ENCODE data around the gene ERC2. TPM values are rescaled to one million over a fixed set of nuclear protein-coding genes. Genes with fewer than 3 reads are reported as not detected.

The ERC2 gene
- total RNA-seq, 1 donor from 2014 or later: 0.99 TPM

- intact Hi-C loops (cut with micrococcal nuclease): no loop called here
- no peak for DNase-seq
- Histone ChIP-seq H3K4me3 (no peak overlapping the region), H3K27me3 (ENCODE audit: low read depth) (no peaks in the 10 kb centered on the region), H3K27ac (replicated peaks) (no peak overlapping the region), H3K36me3 (no peaks in the 10 kb centered on the region), H3K9me3 (replicated peaks) (no peaks in the 10 kb centered on the region), H3K4me1 (no peaks in the 10 kb centered on the region)
- no peak for TF ChIP-seq CTCF (IDR thresholded peaks at IDR 0.05; ENCODE audit: borderline replicate concordance)
Observed at GRCh38 chr3:55978953-55979352, 489.3 kb downstream of the ERC2 start.

GRCh38 chr3:55974421-55975165 lies 493.7 kb downstream of the ERC2 start:
- Histone ChIP-seq H3K36me3 (no peaks in the 10 kb centered on the region), H3K4me3 (no peak overlapping the region), H3K27ac (replicated peaks) (no peak overlapping the region), H3K4me1 (no peaks in the 10 kb centered on the region), H3K9me3 (replicated peaks) (no peaks in the 10 kb centered on the region), H3K27me3 (ENCODE audit: low read depth) (no peaks in the 10 kb centered on the region)
- no peak for DNase-seq
- intact Hi-C loops (cut with micrococcal nuclease): no loop called here
- TF ChIP-seq CTCF (IDR thresholded peaks at IDR 0.05; ENCODE audit: borderline replicate concordance): no peak

DNA sequence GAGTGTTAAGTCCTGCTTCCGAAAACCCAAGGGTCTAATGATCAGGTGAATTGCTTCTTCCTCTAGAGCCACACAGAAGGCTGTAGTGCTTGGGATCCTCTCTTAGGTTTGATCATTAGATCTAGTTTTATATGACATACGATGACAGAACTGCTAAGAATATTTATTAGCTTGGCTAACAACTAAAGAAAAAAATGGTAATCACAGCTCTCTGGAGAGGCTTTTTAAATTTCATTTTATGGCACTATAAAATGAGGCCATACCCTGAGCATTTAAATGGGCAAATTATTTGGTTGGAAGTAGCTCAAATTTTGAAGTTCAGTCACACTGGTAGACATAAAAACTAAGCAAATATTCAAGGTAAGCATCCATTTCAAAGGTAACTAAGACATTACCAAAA lies 498.6 kb downstream of the ERC2 start:
- Histone ChIP-seq H3K36me3 (no peaks in the 10 kb centered on the region), H3K27ac (replicated peaks) (no peak overlapping the region), H3K27me3 (ENCODE audit: low read depth) (no peaks in the 10 kb centered on the region), H3K9me3 (replicated peaks) (peaks cover 3% of the 10 kb centered on the region), H3K4me1 (no peaks in the 10 kb centered on the region), H3K4me3 (no peak overlapping the region)
- intact Hi-C loops (cut with micrococcal nuclease): no loop called here
- no peak for DNase-seq
- TF ChIP-seq CTCF (IDR thresholded peaks at IDR 0.05; ENCODE audit: borderline replicate concordance): no peak

DNA sequence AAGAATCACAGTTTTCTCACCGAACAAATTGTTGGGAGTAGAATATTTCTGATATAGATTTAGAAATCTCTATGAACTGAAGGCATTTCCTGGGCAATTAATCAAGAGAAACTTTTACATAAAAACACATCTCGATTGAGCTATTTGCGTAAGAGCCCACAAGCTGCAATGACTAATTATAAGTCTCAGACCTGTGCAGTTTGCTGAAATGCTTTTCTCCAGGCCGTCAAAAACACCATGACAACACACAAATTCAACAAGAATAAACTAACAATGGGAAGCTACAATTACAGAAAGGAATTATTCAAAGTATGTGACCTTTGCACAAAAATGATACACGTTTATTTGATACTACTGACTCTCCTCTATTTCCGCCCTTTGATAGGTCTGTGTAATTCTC lies 499.9 kb downstream of the ERC2 start:
- Histone ChIP-seq H3K27ac (replicated peaks) (no peak overlapping the region), H3K4me1 (no peaks in the 10 kb centered on the region), H3K36me3 (no peaks in the 10 kb centered on the region), H3K27me3 (ENCODE audit: low read depth) (no peaks in the 10 kb centered on the region), H3K9me3 (replicated peaks) (peaks cover 3% of the 10 kb centered on the region), H3K4me3 (no peak overlapping the region)
- DNase-seq: no peak
- intact Hi-C loops (cut with micrococcal nuclease): no loop called here
- TF ChIP-seq CTCF (IDR thresholded peaks at IDR 0.05; ENCODE audit: borderline replicate concordance): no peak

- intact Hi-C loops (cut with micrococcal nuclease): no loop called here
- H3K9me3 ChIP-seq (replicated peaks): peaks cover 3% of the 10 kb centered on the region
- no peak overlapping the region for H3K4me3 ChIP-seq
- TF ChIP-seq CTCF (IDR thresholded peaks at IDR 0.05; ENCODE audit: borderline replicate concordance): no peak
- no peaks in the 10 kb centered on the region for H3K36me3 ChIP-seq
- DNase-seq: no peak
- no peaks in the 10 kb centered on the region for H3K27me3 ChIP-seq (ENCODE audit: low read depth)
- no peak overlapping the region for H3K27ac ChIP-seq (replicated peaks)
- H3K4me1 ChIP-seq: no peaks in the 10 kb centered on the region
Observed at GRCh38 chr3:55966566-55966965, 501.7 kb downstream of the ERC2 start.
